ENCODE data around the gene C5orf34.
"Not testable (repeated sequence)": the region's sequence is repeated elsewhere in the genome, so short reads cannot be mapped to it uniquely, and the experiment has no call there.

Gene C5orf34, protein sequence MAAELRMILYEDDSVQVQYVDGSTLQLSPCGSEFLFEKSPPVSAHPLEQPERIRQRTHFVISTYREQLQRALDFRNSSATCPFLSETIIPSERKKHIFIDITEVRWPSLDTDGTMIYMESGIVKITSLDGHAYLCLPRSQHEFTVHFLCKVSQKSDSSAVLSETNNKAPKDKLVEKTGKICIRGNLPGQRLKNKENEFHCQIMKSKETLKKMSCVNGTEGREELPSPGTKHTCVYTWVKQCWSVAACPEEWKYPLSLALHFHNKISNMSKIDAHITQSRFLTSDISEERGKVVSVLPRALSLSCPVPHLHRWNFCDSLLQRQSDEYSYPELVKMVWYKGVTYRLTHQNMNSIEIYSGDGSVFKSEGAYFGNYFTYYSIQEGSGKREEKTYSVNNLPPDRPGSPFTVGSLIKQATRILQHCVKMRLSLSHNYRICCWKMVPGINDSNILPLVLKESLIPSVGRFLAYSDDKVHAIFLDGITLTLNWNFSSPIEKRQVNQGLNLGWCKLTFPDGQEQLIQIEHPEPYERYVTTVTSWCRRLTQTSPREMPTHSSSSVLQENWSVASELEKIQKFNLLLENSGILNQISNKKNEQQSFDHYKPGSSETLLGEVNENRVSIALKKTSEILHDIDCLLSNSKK

GRCh38 chr5:43514816-43515677 lies at the start of gene C5orf34:
TSS of gene C5orf34 (minus strand) at chr5:43515148. CDS start at chr5:43509339, 5,809 bp downstream.
- DNase-seq (ENCODE audit: low read depth): peak; percentile 93

GRCh38 chr5:43564289-43564850 lies 49.4 kb upstream of the C5orf34 start:
- DNase-seq (ENCODE audit: low read depth): no peak

DNA sequence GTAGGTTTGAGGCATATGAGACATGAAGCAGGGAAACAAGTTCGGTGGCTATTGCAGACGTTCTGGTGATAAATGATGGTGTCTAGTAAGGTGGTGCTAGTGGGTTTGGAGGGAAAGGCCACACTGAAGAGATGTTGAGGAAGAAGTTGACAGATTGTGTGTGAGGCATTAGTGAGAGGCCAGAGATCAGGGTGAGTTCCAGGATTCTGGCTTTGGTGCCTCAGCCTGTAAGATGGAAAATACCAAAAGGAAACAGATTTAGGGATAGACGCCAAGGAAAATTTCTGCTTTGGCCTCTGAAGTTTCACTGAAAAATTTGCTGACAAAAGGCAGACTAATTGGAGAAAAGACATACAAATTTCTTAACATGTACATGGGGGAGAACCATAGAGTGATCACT lies 48.4 kb upstream of the C5orf34 start:
- no peak for DNase-seq (ENCODE audit: low read depth)

GRCh38 chr5:43561356-43561755 lies 46.4 kb upstream of the C5orf34 start:
- DNase-seq (ENCODE audit: low read depth): no peak

DNA sequence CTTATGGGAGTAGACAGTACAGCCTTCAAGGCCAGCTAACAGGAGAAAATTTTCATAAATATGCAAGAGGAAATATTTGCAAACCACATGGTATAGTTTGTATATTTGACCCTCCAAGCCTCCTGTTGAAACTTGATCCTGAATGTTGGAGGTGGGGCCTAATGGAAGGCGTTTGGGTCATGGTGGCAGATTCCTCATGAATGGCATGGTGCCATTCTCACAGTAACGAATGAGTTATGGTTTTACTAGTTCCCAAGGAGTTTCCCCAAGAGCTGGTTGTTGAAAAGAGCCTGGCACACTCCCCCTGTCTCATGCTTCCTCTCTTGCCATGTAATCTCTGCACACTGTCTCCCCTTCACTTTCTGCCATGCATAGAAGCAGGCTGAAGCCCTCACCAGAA lies 45.2 kb upstream of the C5orf34 start:
- DNase-seq (ENCODE audit: low read depth): no peak

DNA sequence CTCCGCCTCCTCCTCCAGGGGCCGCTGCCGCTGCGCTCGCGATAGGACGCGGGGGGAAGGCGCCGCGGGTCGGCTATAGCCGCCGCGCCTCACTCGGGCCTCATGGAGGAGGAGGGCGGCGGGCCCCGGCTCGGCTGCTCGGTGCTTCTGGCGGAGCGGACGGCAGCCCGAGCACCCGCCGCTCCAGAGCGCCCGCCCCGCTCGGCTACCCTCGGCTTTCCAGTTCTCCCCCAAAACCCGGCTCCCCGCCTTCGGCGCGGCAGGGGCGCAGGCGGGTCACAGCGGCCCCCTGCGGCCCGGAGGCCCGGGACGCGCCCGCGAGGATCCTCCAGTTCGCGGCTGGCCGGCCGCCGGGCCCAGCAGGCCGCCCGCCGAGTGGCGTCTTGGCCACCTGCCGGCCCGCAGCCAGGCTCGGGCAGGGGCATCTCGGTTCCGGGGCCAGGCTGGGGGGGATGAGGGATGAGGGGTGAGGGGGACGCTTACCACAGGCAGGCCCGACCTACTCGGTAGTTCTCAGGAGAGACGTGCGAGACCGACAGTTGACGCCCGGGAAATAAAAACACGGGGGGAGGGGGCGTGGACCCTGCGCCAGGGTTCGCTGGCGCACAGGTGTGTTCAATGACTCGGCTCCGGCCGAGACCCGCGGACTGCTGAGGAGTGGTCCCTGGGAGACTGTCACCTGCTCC lies 42.1 kb upstream of the C5orf34 start, which contains the start of gene PAIP1:
Gene PAIP1 (minus strand): TSS at position 221 of the 686 bp plus-strand sequence. CDS start 231 bp downstream, outside the sequence.
- DNase-seq (ENCODE audit: low read depth): peak; percentile 72

DNA sequence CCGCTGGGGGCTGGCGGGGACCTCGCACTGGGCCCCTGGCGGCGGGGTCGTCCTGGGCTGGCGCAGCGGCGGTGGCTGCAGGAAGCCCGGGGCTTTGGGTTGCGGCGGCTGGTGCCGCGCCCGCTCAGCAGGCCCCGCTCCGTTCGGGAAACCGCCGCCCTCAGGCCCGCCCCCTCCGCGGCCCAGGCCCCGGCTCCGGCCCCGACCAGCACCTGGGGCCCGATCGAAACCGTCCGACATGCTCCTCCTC lies 41.6 kb upstream of the C5orf34 start:
- DNase-seq (ENCODE audit: low read depth): not testable (repeated sequence)

GRCh38 chr5:43555895-43556606 lies 41.1 kb upstream of the C5orf34 start:
- DNase-seq (ENCODE audit: low read depth): peak; percentile 24

- no peak for DNase-seq (ENCODE audit: low read depth)
Measured at GRCh38 chr5:43554497-43554896, 39.5 kb upstream of the C5orf34 start.

DNA sequence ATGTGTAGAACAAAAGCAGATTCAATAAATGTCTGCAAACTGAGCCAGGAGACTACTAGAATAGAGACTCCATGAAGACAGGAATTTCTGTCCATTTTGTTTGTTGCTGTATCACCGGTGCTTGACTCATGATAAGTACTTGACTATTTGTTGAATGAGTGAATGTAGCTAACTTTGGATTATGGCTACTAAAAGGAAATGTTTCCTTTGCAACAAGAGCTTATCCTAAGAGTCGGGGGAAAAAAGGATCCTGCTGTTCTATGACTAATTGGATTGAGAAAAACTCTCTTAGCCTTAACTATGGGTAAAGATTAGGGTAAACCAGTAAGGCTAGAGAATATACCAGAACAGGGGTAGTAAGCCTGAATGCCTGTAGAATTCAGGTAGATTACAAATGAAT lies 38.4 kb upstream of the C5orf34 start:
- DNase-seq (ENCODE audit: low read depth): no peak

GRCh38 chr5:43551731-43552130 lies 36.8 kb upstream of the C5orf34 start:
- DNase-seq (ENCODE audit: low read depth): no peak

- not testable (repeated sequence) for DNase-seq (ENCODE audit: low read depth)
Measured at GRCh38 chr5:43549272-43549671, 34.3 kb upstream of the C5orf34 start.

- no peak for DNase-seq (ENCODE audit: low read depth)
Measured at GRCh38 chr5:43548358-43548757, 33.4 kb upstream of the C5orf34 start.

DNA sequence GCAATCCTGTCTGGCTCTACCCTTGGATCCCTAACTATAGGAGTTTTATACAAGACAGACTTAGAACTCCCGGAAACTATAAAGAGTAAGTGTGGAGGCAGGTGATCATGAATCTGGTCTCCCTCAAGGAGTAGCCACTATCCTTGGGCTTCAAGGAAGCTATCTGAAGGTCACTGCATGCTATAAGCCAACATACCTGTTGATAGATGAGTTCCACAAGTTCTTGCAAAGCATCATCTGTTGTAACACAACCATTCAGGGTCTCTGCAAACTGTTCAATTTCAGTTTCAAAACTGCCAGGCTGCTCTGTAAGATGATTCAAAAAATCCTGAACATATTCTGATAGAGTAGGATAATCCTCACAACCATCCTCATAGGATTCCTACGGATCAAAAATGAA lies 32.6 kb upstream of the C5orf34 start:
- no peak for DNase-seq (ENCODE audit: low read depth)

DNA sequence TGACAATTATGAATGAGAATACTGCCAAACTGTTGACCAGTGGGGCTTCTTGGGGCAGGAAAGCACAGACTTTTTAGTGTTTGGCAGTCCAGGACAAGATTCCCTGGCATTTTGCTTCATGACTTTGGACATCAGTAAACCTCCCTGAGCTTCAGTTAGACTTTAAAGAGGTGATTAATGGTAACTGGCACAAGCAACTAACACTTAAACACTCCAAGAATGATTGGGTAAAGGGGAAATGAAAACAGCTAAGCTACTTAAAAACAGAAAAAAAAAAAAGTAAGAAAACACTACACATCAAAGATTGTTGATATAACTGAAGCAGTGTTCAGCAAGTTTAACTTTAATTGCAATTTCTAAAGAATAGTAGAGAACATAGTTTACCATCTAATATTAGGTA lies 28.5 kb upstream of the C5orf34 start:
- DNase-seq (ENCODE audit: low read depth): no peak

DNA sequence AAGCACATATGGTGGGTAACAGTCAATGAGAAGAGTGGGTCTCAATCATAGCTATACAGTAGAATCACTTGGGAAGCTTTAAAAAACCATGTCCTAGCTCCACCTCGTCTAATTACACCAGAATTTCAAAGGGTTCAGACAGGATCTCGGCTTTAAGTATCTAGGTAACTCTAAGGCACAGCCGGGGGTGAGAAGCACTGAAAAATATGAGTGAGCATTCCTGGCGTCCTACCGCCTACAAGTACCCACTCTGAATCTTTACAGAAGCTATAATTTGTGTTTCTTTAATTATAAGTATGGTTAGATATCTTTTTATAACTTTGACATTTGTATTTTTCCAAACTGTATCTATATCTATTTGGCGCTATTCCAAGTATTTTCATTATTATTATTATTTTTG lies 25.8 kb upstream of the C5orf34 start:
- DNase-seq (ENCODE audit: low read depth): no peak

GRCh38 chr5:43536972-43537371 lies 22.0 kb upstream of the C5orf34 start:
- no peak for DNase-seq (ENCODE audit: low read depth)

- DNase-seq (ENCODE audit: low read depth): no peak
Measured at GRCh38 chr5:43533646-43534045, 18.7 kb upstream of the C5orf34 start.

DNA sequence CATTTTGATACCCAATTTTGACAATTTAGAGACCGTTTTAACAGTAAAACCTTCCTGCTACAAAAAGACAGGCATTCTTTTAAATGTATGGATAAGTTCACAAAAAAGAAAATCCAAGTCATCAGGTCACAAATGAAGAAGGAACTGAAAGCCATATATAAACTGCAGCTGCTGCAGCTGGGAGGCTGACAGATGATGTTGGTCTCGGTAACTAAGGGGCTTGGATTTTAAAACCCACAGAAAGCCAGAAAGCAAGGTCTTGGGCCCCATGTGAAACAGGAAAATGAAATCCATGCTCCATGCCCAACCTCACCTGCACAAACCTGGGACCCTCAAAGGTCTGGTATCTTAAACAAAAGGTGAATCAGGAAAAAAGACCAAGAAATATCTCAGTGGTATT lies 15.7 kb upstream of the C5orf34 start:
- DNase-seq (ENCODE audit: low read depth): no peak

DNA sequence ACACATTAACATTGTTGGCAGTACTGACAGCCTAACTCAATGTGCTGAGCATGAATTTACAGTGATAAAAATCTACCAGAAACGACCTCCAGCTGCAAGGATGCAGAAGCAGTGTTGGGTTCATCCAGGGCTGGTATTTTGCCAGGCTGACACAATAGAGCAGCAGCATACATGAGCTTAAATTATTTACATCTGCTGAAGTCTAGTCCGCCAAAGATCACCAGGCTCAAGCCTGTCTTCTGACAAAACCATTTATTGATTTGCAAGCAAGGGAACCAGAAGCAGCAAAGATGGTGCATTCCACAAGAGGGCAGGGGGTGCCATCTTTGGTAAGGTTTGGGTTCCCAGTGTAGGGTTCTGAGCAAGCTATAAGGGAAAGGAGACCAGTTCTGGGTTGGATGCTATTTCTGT lies 8.7 kb upstream of the C5orf34 start:
- DNase-seq (ENCODE audit: low read depth): no peak

GRCh38 chr5:43520615-43521014 lies 5.7 kb upstream of the C5orf34 start:
- DNase-seq (ENCODE audit: low read depth): no peak
